Astrocyte (in vitro differentiated cells and primary cell): ENCODE results near the gene ADARB2. TPM values are rescaled to one million over a fixed set of nuclear protein-coding genes. Genes with fewer than 3 reads are reported as not detected.

Source experiments
- DNase-seq: peaks from one replicate; pipeline ENCODE4 v3.0.0-alpha.2; 2010; ENCODE audit warnings: low read depth
- FAIRE-seq: peaks from 2 replicates; lab custom pipeline; 2011; peaks lifted over from hg19 to GRCh38; lab: Jason Lieb, UNC
- H2AFZ ChIP-seq: 2 replicates; pipeline ENCODE4 v1.6.0; 2012; ENCODE audit warnings: low read depth, low read length, inconsistent platforms
- H3K27ac ChIP-seq: 2 replicates; pipeline ENCODE4 v1.5.1; 2011; ENCODE audit warnings: low read depth, low read length, inconsistent platforms
- H3K27me3 ChIP-seq: 2 replicates; pipeline ENCODE4 v1.6.0; 2011; ENCODE audit warnings: low read length, inconsistent platforms; ENCODE audit not compliant: insufficient read depth
- H3K36me3 ChIP-seq: 2 replicates; pipeline ENCODE4 v1.5.1; 2011; ENCODE audit warnings: low read length, inconsistent platforms; ENCODE audit not compliant: insufficient read depth
- H3K4me1 ChIP-seq: 2 replicates; pipeline ENCODE4 v1.5.1; 2011; ENCODE audit warnings: low read length, inconsistent platforms; ENCODE audit not compliant: insufficient read depth
- H3K4me2 ChIP-seq: 2 replicates; pipeline ENCODE4 v1.6.0; 2012; ENCODE audit warnings: low read length, inconsistent platforms
- H3K4me3 ChIP-seq: 2 replicates; pipeline ENCODE4 v1.5.1; 2011; ENCODE audit warnings: low read depth, mild to moderate bottlenecking, low read length, inconsistent platforms; ENCODE audit not compliant: insufficient read depth
- H3K79me2 ChIP-seq: 2 replicates; pipeline ENCODE4 v1.6.0; 2012; ENCODE audit warnings: mild to moderate bottlenecking, low read length, inconsistent platforms; ENCODE audit not compliant: insufficient read depth
- H3K9ac ChIP-seq: 2 replicates; pipeline ENCODE4 v1.6.0; 2012; ENCODE audit warnings: mild to moderate bottlenecking, low read length, inconsistent platforms
- H3K9me3 ChIP-seq: 2 replicates; pipeline ENCODE4 v1.5.1; 2012; ENCODE audit warnings: low read depth, mild to moderate bottlenecking, low read length, inconsistent platforms; ENCODE audit not compliant: insufficient read depth
- H4K20me1 ChIP-seq: 2 replicates; pipeline ENCODE4 v1.6.0; 2012; ENCODE audit warnings: low read length, inconsistent platforms; ENCODE audit not compliant: insufficient read depth
- H3K27ac Mint-ChIP-seq: one replicate; pipeline ENCODE4 v1.8.0; 2021; ENCODE audit warnings: mild to moderate bottlenecking, mixed read lengths; ENCODE audit not compliant: unreplicated experiment
- H3K27me3 Mint-ChIP-seq: one replicate; pipeline ENCODE4 v1.8.0; 2021; ENCODE audit warnings: low read depth, mixed read lengths; ENCODE audit not compliant: unreplicated experiment
- H3K36me3 Mint-ChIP-seq: one replicate; pipeline ENCODE4 v1.8.0; 2021; ENCODE audit warnings: low read depth, mixed read lengths; ENCODE audit not compliant: unreplicated experiment
- H3K4me1 Mint-ChIP-seq: one replicate; pipeline ENCODE4 v1.8.0; 2021; ENCODE audit warnings: low read depth, mixed read lengths; ENCODE audit not compliant: unreplicated experiment
- H3K4me3 Mint-ChIP-seq: one replicate; pipeline ENCODE4 v1.8.0; 2021; ENCODE audit warnings: mild to moderate bottlenecking, moderate library complexity, mixed read lengths; ENCODE audit not compliant: unreplicated experiment
- H3K9me3 Mint-ChIP-seq: one replicate; pipeline ENCODE4 v1.8.0; 2021; ENCODE audit warnings: mild to moderate bottlenecking, mixed read lengths; ENCODE audit not compliant: unreplicated experiment
- EZH2 ChIP-seq: IDR thresholded peaks from 2 replicates; pipeline ENCODE4 v1.6.1; 2012; ENCODE audit warnings: mild to moderate bottlenecking, low read length, inconsistent platforms; ENCODE audit not compliant: insufficient read depth
- total RNA-seq: library from RNA; stranded (reverse); gene quantifications from 2 replicates; pipeline ENCODE4 v1.2.1, GENCODE V29; 2021
- TF ChIP-seq, protein P1 (sequence below): IDR thresholded peaks from 2 replicates; pipeline ENCODE4 v1.5.1; 2011; ENCODE audit warnings: low read depth, mild to moderate bottlenecking, inconsistent platforms, low read length, moderate library complexity; ENCODE audit not compliant: insufficient read depth

Gene ADARB2
- total RNA-seq, 1 donor from 2014 or later: 0.18 TPM

GRCh38 chr10:1272079-1272776 lies 465.1 kb downstream of the ADARB2 start:
- Mint-ChIP-seq H3K27me3 (peaks cover 49% of the 10 kb centered on the region), H3K4me1 (no peaks in the 10 kb centered on the region), H3K27ac (no peak overlapping the region), H3K4me3 (no peak overlapping the region), H3K9me3 (peaks cover 13% of the 10 kb centered on the region), H3K36me3 (peaks cover 1% of the 10 kb centered on the region)
- Histone ChIP-seq H3K27ac (no peak overlapping the region), H3K4me3 (no peak overlapping the region), H2AFZ (no peak overlapping the region), H3K4me1 (no peaks in the 10 kb centered on the region), H3K9ac (no peak overlapping the region), H3K36me3 (no peaks in the 10 kb centered on the region), H3K79me2 (no peaks in the 10 kb centered on the region), H4K20me1 (no peaks in the 10 kb centered on the region), H3K4me2 (no peak overlapping the region), H3K27me3 (no peaks in the 10 kb centered on the region), H3K9me3 (no peaks in the 10 kb centered on the region)
- TF ChIP-seq, protein P1, sequence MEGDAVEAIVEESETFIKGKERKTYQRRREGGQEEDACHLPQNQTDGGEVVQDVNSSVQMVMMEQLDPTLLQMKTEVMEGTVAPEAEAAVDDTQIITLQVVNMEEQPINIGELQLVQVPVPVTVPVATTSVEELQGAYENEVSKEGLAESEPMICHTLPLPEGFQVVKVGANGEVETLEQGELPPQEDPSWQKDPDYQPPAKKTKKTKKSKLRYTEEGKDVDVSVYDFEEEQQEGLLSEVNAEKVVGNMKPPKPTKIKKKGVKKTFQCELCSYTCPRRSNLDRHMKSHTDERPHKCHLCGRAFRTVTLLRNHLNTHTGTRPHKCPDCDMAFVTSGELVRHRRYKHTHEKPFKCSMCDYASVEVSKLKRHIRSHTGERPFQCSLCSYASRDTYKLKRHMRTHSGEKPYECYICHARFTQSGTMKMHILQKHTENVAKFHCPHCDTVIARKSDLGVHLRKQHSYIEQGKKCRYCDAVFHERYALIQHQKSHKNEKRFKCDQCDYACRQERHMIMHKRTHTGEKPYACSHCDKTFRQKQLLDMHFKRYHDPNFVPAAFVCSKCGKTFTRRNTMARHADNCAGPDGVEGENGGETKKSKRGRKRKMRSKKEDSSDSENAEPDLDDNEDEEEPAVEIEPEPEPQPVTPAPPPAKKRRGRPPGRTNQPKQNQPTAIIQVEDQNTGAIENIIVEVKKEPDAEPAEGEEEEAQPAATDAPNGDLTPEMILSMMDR: no peak
- no peak for TF ChIP-seq EZH2
- DNase-seq: no peak
- FAIRE-seq: no peak

DNA sequence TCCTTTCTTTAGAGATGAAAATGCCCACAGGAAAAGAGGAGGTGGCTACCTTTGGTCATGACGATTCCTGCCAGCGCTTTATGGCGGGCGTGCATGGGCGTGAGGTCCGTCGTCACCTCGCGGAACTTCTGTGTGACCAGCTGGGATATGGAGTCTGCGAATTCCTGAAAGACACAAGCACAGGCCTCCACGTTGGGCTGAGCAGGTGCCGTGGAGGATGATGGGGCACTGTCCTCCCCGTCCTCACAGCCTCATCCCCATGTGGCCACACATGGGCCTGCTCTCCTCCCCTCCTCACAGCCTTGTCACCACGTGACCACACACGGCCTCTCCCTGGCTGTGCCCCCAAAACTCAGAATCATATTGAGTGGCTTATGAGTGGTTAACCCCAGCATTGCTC lies 466.4 kb downstream of the ADARB2 start:
- H3K27me3 ChIP-seq: no peaks in the 10 kb centered on the region
- H3K4me1 ChIP-seq: no peaks in the 10 kb centered on the region
- H3K27me3 Mint-ChIP-seq: peaks cover 41% of the 10 kb centered on the region
- H3K36me3 ChIP-seq: no peaks in the 10 kb centered on the region
- no peak overlapping the region for H3K4me3 Mint-ChIP-seq
- H3K27ac Mint-ChIP-seq: no peak overlapping the region
- H3K9ac ChIP-seq: no peak overlapping the region
- H3K9me3 ChIP-seq: no peaks in the 10 kb centered on the region
- H3K36me3 Mint-ChIP-seq: no peaks in the 10 kb centered on the region
- no peak overlapping the region for H3K4me3 ChIP-seq
- H3K27ac ChIP-seq: no peak overlapping the region
- DNase-seq: no peak
- H4K20me1 ChIP-seq: no peaks in the 10 kb centered on the region
- no peak overlapping the region for H3K4me2 ChIP-seq
- FAIRE-seq: no peak
- H3K4me1 Mint-ChIP-seq: no peaks in the 10 kb centered on the region
- H3K9me3 Mint-ChIP-seq: peaks cover 2% of the 10 kb centered on the region
- no peaks in the 10 kb centered on the region for H3K79me2 ChIP-seq
- no peak for TF ChIP-seq EZH2
- TF ChIP-seq, protein P1: no peak
- H2AFZ ChIP-seq: no peak overlapping the region

DNA sequence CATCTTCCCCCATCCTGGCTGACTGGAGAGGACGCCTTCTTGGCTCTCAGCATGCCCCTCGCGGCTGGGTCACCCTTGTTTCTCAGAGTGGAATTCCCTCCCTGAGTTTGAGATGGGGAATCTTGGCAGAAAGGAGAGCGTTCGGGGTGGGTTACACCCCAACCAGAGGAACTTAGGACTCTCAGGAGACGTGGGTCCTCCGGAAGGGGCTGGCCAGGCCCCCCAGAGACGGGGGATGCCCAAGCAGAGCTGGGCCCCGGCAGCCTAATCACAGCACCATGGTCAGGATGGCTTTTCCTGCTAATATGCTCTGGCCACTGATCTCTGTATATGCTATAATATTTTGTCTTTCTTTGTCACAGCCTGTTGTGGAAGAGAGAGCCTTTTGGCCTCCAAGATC lies 466.8 kb downstream of the ADARB2 start:
- Mint-ChIP-seq H3K27ac (no peak overlapping the region), H3K27me3 (peaks cover 41% of the 10 kb centered on the region), H3K36me3 (no peaks in the 10 kb centered on the region), H3K9me3 (peaks cover 2% of the 10 kb centered on the region), H3K4me3 (no peak overlapping the region), H3K4me1 (no peaks in the 10 kb centered on the region)
- Histone ChIP-seq H3K9ac (no peak overlapping the region), H3K27ac (no peak overlapping the region), H3K79me2 (no peaks in the 10 kb centered on the region), H3K4me2 (no peak overlapping the region), H3K27me3 (no peaks in the 10 kb centered on the region), H3K9me3 (no peaks in the 10 kb centered on the region), H4K20me1 (no peaks in the 10 kb centered on the region), H3K4me1 (no peaks in the 10 kb centered on the region), H3K36me3 (no peaks in the 10 kb centered on the region), H2AFZ (no peak overlapping the region), H3K4me3 (no peak overlapping the region)
- FAIRE-seq (no peak), DNase-seq (no peak)
- TF ChIP-seq, protein P1: no peak
- TF ChIP-seq EZH2: no peak
